IPS-18c (cell line): ENCODE measurements around the gene RCBTB2.

ENCODE experiments used
- H3K4me3 ChIP-seq: 2 replicates; pipeline ENCODE4 v1.7.0; 2013; ENCODE audit warnings: low read depth, mild to moderate bottlenecking, low read length, moderate library complexity; ENCODE audit not compliant: insufficient read depth
- H3K9me3 ChIP-seq: one replicate; pipeline ENCODE4 v1.6.1; 2013; ENCODE audit warnings: mild to moderate bottlenecking, low read length, moderate library complexity; ENCODE audit not compliant: control insufficient read depth, insufficient read depth

The RCBTB2 gene

GRCh38 chr13:48542138-48542537 lies 9.3 kb upstream of the RCBTB2 start:
- Histone ChIP-seq H3K4me3 (no peak overlapping the region), H3K9me3 (no peaks in the 10 kb centered on the region)

GRCh38 chr13:48539550-48539949 lies 6.7 kb upstream of the RCBTB2 start:
- H3K9me3 ChIP-seq, result no peaks in the 10 kb centered on the region
- no peak overlapping the region for H3K4me3 ChIP-seq

DNA sequence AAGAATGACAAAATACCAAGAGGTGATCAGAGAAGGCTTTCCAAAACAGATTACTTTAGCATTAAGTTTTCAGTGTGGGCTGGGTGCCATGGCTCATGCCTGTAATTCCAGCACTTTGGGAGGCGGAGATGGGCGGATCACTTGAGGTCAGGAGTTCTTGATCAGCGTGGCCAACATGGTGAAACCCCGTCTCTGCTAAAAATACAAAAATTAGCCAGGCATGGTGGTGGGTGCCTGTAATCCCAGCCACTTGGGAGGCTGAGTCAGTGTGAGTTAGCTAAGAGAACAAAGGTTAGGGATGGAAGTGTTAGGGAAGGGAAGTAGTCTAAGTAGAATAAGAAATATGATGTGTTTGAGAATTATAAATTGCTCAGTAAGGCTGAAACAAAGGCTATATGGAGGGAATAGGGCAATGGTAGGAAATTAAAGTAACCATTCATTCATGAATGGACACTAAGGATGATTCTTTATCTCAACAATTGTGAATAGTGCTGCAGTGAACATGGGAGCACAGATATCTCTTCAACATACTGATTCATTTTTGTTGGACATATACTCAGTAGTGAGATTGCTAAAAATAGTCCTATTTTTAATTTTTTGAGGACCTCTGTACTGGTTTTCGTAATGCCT lies 3.9 kb upstream of the RCBTB2 start:
- H3K9me3 ChIP-seq, result no peaks in the 10 kb centered on the region
- no peak overlapping the region for H3K4me3 ChIP-seq

DNA sequence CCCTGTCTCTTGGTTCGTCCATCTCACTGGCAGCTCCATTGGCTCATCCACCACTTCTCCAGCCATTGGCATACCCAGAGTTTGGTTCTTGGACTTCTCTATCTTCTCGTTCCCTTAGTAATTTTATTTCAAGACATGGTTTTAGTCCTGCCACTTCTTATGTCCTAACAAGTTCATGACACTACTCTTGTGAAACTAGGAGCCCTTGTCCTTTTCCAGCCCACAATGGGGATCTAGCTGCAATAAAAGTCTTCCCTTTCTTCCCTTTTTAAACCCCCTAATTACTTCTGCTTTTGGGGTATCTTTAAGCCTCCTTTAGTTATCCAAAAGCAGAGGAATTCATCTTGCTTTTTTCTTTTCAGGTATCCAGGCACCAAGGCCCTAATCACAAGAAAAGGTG lies 2.9 kb upstream of the RCBTB2 start:
- no peaks in the 10 kb centered on the region for H3K9me3 ChIP-seq
- no peak overlapping the region for H3K4me3 ChIP-seq

GRCh38 chr13:48534911-48535501 lies 2.1 kb upstream of the RCBTB2 start:
- Histone ChIP-seq H3K4me3 (no peak overlapping the region), H3K9me3 (no peaks in the 10 kb centered on the region)

DNA sequence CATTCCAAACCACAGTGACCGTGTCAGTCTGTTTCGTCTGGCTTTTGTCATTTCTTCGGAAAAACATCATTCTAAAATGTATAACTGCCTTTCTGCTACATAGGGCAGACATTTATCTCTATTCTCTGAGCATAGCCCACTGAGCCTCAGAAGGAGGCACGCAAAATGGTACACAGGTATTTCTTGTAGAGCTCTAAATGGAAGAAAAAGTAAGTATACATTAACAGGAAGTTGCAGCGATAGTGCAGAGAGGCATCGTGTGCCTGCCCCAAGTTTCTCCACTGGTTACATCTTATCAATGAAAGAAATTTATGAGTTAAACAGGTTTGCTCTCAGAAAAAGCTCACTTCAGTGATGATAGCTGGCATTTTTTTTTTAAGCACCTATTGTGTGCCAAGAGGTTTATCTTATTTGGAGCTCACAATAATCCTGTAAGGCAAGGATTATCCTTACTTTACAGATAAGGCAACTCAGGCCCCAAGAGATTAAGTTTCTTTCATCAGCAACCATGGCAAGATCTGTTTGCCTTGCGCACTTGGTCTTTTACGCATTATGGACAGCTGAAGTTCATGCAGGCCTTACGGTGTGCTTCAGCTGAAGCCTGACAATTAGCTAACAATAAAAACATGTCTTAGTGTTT lies 1.2 kb upstream of the RCBTB2 start:
- Histone ChIP-seq H3K4me3 (no peak overlapping the region), H3K9me3 (no peaks in the 10 kb centered on the region)

- H3K9me3 ChIP-seq, result no peaks in the 10 kb centered on the region
- peak overlapping the region; percentile 85 for H3K4me3 ChIP-seq
Observed at GRCh38 chr13:48532256-48532505, 699 bp downstream of the RCBTB2 start.

GRCh38 chr13:48531416-48532255 lies 1.2 kb downstream of the RCBTB2 start:
- Histone ChIP-seq H3K9me3 (no peaks in the 10 kb centered on the region), H3K4me3 (peak overlapping the region; percentile 85)

- no peaks in the 10 kb centered on the region for H3K9me3 ChIP-seq
- no peak overlapping the region for H3K4me3 ChIP-seq
Observed at GRCh38 chr13:48530833-48531232, 2.0 kb downstream of the RCBTB2 start.

DNA sequence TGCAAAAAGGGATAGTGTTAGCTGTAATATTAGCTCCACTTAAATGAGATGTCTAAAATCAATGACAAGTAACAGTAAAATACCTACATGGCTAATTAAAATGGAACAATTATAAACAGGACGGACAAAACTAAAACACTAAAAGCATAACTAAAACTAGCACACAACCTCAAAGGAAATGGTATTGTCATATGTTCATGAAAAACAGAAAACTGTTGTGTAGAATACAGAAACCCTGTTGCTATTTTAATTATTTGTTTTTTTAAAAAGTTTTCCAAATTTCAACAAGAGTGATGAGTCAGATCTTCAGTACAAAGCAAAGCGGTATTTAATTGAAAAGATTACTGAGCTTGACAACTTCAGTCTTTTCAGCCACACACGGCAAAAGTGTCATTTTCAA lies 4.2 kb downstream of the RCBTB2 start:
- no peak overlapping the region for H3K4me3 ChIP-seq

GRCh38 chr13:48527955-48528354 lies 4.9 kb downstream of the RCBTB2 start:
- Histone ChIP-seq H3K4me3 (no peak overlapping the region), H3K9me3 (no peaks in the 10 kb centered on the region)

More for the DNA sequence above, 4.2 kb downstream of the RCBTB2 start:
- no peaks in the 10 kb centered on the region for H3K9me3 ChIP-seq

DNA sequence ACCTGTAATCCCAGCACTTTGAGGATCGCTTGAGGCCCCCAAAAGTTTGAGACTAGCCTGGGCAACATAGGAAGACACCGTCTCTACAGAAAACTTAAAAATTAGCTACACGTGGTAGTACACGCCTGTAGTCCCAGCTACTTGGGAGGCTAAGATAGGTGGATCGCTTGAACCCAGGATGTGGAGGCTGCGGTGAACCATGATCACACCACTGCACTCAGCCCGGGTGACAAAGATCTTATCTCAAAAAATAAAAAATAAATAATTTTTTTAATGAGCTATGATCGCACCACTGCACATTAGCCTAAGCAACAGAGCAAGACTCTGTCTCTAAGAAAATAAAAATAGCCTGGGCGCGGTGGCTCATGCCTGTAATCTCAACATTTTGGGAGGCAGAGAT lies 6.6 kb downstream of the RCBTB2 start:
- H3K9me3 ChIP-seq, result no peaks in the 10 kb centered on the region
- H3K4me3 ChIP-seq, result no peak overlapping the region

GRCh38 chr13:48518083-48518482 lies 14.8 kb downstream of the RCBTB2 start:
- no peak overlapping the region for H3K4me3 ChIP-seq
- H3K9me3 ChIP-seq, result no peaks in the 10 kb centered on the region

DNA sequence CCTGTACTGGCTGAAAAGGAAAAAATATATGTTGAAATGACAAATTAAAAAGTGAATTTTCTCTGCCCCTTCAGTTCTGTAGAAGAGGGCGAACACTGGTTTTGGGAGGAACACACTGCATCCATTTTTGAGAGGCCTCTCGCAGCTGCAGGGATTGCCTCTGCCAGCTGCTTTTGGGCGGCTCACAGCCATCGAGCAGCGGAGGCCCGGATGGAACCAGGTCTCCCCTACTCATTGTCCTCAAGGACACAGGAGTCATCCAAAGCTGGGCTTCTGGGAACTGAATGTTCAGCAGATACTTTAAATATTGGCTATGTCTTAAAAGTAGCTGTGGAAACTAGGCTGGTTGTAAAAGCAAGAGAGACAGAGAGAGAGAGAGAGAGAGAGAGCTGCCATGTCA lies 17.1 kb downstream of the RCBTB2 start:
- Histone ChIP-seq H3K4me3 (no peak overlapping the region), H3K9me3 (no peaks in the 10 kb centered on the region)

- no peak overlapping the region for H3K4me3 ChIP-seq
Observed at GRCh38 chr13:48514793-48515192, 18.1 kb downstream of the RCBTB2 start.

GRCh38 chr13:48511621-48512230 lies 21.2 kb downstream of the RCBTB2 start:
- no peaks in the 10 kb centered on the region for H3K9me3 ChIP-seq
- no peak overlapping the region for H3K4me3 ChIP-seq

More at GRCh38 chr13:48514793-48515192, 18.1 kb downstream of the RCBTB2 start:
- no peaks in the 10 kb centered on the region for H3K9me3 ChIP-seq

- no peaks in the 10 kb centered on the region for H3K9me3 ChIP-seq
- H3K4me3 ChIP-seq, result no peak overlapping the region
Observed at GRCh38 chr13:48510698-48511097, 22.2 kb downstream of the RCBTB2 start.

GRCh38 chr13:48508011-48508410 lies 24.9 kb downstream of the RCBTB2 start:
- H3K9me3 ChIP-seq, result no peaks in the 10 kb centered on the region

More at GRCh38 chr13:48508011-48508410, 24.9 kb downstream of the RCBTB2 start:
- no peak overlapping the region for H3K4me3 ChIP-seq
